NCI-H2029 treated with DMSO at 0.1 percent for 48 hours (cell line): ENCODE data around the gene RACGAP1.

ENCODE experiments used
- DNase-seq: peaks from one replicate; lab custom pipeline; 2025; lab: John Stamatoyannopoulos, UW

RACGAP1 gene

DNA sequence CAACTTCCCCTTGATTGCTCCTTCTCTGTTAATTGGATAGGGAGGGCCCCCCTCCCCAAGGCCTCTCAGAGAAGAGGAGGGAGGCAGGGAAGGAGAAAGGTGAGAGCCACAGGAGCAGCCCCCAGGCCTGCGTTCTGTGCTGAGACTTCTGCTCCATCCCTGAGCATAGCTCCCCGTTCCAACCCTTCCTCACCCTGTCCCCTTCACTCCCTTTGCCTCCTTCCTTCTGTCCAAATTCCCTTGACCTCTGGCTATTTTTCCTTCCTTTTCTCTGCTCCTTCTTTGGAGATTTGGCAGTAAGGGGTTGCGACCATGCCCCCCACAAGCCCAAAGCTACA lies 31.3 kb upstream of the RACGAP1 start:
- DNase-seq: no peak

DNA sequence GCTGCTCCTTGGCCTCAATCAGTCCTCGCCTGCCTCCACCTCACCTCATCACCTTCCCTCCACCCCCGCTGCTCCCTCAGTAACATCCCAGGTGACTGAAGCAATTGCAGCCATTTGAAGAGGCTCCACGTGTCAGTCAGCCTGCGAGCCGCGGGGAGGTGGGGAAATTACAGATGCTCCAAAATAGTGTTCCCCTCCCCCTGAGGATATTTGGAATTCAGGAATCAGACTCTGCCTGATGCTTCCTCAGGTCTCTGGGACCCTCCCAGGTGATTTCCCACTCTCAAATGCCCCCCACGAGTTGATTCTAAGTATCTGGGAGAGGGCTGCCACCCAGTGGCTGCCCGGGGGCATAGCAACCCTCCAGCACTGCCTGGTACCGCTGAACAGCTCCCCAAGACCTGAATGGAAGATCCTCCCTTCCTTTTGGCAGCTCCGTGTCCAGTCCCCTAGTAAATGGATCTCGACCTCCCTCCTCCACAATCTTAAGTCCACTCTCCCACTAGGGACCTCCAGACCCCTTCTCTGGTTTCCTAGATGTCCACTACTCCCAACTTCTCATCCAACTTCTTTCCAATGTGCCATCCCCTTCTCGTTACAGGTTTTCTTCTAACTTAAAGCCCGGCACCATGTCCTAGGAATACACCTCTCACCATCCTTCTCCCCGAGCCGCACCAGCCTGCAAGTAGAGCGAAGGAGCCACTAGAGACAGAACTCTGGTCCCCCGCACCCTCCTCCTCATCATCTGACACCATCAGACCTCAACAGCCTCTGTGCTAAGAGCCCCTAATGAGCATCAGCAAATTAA lies 30.7 kb upstream of the RACGAP1 start:
- no peak for DNase-seq

DNA sequence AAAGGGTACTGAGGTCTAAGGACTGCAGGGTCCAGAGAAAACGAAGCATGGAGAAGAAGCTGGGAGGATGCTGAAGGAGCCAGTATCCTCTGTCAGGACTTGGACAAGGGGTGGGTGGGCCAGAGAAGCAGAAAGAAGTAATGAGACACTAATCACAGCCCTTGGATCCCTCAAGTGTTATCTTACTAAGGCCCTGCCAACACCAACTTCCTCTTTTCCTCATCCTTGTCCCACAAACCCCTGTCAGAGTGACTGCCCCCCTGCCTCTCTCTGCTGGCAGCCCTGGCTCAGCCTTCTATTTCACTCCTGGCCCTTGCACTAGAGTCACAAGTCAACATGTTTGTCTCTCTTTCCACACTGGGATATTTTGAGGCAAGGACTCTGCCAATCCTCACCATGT lies 28.3 kb upstream of the RACGAP1 start:
- no peak for DNase-seq

DNA sequence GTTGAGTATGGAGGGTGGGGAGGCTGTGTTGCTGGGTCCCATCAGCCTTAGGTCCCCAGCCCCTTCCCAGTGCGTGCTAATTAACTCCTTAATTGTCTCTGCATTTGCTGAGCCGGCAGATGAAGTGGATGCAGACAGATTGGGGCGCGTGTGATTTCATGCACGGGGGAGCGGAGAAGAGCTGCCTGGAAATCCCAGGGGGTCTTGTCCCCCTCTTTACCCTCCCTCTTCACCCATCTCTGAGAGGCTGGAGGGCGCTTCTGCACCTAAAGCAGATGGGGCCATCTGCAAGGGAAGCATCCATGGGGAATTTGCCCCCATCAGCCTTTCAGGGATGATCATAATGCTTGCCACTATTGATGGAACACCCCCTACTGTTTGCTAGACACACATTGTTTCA lies 27.7 kb upstream of the RACGAP1 start:
- no peak for DNase-seq

DNA sequence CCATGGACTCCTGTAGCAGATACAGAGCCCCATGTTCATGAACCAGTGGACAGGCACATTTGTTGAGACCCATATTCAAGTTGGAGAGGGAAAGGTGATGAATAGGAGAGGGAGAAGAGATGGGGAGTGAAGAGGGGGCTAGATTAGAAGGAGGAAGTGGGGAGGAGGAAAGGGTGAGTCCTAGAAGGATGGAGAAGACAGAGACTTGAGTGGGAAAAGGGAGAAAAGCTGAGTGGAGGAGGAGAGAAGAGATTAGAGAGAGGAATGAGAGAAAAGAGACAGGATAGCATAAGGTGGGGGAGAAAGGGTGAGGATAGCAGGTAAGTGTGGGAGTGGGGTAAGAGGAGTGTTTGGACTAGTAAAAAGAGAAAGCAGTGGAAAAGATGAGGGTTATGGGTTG lies 27.2 kb upstream of the RACGAP1 start:
- DNase-seq: no peak

DNA sequence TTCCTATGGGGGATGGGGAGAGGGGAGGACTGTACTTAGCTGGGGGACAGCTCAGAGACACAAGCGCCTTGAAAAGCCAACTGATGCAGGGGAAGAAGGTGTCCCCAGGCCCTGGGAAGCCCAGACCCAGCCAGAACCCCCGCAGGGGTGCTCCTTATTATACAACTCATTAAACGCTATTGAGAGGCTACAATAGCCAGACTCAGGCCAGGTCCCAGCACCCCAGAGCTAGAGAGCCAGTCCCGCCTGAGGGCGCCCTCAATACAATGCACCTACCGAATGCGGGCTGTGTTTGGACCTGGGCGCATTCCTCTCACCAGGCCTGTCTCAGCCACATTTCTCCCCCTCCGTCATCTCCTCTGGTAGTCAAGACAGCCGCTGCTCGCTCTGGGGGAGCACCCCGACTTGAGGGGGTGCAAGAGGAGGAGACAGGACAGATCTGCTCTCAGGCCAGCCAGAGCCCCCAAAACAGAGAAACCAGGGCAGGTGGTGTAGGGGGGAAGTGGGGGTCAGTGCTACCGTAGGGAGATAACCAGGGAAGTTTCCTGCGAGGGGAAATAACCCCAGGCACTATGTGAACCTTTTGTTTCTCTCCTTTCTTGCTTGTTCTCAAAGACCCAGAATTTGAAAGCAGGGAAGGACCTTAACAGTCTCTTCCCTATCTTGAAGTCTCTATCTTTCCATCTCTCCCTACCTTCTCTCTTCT lies 26.0 kb upstream of the RACGAP1 start:
- no peak for DNase-seq

DNA sequence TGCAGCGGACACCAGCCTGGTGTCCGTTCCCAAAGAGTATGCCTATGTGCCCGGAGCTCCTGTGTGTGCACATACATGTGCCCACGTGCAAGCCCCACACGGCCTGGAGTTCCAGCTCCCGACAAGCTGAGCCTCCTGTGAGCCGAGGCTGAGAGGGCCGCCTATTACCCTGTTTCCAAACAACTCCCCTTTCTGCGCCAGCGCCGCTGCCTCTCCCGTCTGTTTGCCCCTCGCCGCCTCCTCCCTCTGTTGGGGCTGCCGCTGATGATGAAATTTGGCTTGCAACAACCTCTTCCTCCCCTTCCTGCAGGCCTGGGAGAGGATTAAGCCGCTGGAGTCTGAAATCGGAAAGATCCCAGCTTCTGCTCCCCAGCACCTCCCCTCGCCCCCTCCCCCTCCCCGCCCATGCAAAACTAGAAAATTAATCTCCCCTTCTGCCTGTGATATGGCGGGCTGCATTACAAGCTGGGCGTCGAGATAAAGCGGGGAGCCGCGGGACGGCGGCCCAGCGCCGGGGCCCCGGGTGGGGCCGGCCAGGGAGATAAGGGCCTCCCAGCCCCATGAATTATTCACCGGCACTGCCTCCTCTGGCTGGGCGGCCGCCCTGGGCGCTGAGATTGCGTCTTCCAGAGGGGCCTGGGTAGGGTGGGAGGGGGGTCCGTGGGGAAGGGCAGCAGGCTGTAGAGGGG lies 25.3 kb upstream of the RACGAP1 start:
- no peak for DNase-seq

DNA sequence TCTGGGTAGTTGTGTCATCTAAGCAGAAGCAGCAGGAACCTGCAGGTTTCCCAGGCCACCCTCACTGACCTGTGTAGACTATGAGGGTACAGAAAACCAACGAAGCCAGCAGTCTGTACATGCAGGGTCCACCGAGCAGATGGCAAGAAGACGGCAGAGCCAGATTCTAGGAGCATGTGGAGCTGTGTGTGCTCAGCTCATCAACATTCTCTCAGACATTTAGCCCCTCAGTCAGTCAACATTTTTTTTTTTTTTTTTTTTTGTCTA lies 24.8 kb upstream of the RACGAP1 start:
- no peak for DNase-seq

DNA sequence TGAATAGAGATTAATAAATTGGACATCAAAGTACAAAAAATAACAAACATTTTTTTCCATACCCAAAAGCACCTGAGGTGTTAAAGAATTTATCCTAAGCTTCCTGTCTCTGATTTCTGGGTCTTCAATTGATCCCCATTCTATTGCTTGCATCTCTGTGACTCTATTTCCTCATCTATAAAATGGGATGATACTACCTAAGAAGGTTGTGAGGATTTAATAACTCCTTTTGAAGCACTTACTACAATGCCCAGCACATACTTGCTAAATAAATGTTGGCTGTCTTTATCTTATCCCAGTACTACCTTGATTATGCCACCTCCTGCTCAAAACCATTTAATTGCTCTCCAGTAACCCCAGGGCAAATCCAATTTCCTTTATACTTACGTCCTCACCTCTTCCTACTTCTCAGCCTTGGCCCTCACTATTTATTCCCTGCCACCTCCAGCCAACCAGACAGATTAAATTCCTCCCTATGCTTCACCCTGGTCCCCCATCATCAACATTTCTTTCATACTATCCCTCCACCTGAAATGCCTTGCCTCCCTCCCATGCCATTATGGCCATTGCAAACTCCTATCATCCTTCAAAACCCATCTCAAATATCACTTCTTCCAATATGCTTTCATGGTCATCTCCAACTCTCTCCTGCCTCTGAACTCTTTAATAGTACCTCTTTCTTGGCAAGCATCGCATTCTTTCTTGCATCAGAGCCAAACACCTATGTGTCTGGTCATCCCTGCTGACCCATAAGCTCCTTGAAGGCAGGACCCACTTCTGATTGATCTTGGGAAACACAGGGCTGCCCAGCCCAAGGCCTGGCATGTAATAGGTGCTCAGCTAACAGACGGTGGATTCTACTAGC lies 24.2 kb upstream of the RACGAP1 start:
- no peak for DNase-seq

DNA sequence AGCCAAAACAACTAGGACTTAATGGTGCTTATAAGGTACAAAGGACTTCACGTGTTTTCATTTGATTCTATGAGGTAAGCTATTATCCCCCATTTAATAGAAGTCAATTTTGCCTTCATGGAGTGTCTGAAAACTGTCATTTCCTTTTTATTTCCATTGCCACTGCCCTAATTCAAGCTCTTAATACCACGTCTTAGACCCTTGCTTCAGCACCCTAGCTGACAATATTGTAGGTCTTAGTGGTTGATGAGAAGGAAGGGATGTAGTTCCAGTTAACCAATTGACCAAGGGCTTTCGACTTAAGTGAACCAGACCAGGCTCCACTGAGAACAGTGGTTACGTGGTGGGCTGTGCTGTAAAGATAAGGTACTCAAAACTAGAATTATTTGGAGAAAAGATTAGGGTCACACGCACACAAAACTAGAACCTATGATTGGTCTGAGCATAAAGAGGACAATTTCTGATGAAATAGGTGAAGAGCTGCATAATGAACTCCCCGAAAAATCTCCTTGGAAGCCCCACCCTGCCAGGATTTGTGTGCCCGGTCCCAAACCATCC lies 22.5 kb upstream of the RACGAP1 start:
- no peak for DNase-seq

DNA sequence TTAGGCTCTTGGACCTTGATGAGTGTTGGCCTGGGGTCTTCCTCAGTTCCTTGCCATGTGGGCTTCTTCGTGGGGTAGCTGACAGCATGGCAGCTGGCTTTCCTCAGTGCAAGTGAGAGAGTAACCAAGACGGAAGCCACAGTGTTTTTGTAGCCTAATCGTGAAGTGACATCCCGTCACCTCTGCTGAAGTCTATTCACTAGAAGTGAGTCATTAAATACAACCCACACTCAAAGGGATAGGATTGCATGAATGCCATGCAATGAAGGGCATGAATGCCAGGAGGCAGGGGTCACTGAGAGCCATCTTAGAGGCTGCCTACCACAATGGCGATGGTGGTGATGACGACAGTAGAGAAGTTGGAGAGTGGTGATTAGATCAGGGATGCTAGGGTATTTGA lies 18.6 kb upstream of the RACGAP1 start:
- DNase-seq: no peak

DNA sequence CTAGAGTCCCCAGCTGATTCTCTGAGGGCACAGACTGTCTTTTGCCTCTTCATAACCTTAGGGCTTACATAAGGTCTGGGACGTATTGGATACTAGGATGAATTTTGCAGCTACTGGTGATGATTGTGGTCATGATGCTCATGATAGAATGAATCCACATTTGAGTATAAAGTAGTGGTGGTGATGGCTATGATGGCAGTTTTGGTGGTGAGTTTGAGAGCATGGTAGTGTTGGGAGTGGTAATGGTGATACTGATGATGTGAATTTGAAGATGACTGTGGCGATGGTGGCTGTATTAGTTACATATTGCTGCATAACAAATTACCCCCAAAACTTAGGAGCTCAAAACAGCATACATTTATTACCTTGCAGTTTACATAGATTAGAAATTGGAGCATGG lies 18.0 kb upstream of the RACGAP1 start:
- DNase-seq: no peak

DNA sequence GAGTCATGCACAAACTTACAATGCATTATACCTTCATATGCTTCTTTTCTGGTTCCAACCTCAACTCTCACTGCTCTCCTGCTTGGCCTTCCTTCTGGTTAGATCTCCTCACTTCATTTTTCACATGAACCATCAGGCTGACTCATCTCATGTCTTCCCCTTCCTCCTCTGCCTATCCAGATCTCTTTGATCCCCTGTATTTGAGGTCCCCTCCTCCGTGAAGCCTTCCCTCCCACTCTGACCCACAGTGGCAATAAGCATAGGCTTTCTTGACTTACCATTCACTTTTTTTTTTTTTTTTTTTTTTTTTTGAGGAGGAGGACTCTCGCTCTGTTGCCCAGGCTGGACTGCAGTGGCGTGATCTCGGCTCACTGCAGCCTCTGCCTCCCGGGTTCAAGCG lies 17.4 kb upstream of the RACGAP1 start:
- DNase-seq: no peak

DNA sequence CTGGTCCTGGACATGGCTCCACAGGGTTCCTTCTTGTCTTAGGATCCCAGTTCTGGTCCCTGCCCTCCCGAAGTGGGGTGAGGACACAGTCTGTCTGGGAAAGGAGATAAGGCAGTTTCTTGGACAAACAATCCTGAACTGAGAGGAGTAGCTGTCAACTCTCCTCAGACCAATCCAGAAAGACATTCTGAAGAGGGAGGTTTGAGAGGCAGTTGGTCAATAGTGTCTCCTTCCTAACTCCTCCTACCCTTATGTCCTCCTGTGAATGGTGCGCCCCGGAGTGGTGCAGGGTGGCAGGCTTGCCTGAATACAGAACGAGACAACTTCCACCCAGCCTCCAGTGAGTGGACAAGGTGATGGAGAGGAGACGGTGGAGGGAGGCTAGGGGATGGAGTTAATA lies 16.7 kb upstream of the RACGAP1 start:
- DNase-seq: no peak

DNA sequence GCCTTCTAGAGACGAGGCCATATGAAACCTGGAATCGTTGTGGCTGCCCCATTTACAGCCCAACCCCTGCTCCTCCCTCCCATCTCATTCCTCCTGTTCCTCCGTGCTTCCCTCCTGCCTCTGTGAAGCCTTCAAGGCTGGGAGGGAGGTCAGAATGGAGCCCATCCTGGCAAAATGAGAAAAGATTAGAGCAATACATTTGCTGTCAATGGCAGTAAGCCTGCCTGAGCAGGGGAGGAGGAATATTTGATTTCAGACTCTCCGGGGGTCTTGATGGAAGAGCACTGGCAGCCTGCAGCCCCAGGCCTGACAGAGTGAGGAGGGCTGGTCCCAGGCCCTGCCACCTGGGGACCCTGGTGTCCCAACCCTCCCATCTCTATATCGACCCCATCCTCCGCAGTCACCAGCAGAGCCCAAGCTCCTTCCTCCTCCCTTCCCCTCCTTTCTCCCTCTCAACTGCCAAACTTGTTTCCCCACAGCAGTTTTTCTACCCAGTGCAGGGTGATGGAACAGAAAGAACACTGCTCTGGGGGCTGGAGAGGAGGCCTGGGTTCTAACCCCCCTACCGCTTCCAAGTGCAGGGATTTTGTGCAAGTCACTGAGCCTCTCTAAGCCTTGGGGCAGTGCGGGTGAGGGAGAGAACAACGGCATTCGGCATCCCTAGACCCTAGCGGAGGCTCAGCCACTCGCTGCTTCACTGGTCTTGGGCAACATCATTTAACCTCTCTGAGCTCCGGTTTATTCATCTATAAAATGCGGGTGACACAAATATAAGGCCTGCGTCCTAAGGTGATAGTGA lies 16.0 kb upstream of the RACGAP1 start:
- no peak for DNase-seq

DNA sequence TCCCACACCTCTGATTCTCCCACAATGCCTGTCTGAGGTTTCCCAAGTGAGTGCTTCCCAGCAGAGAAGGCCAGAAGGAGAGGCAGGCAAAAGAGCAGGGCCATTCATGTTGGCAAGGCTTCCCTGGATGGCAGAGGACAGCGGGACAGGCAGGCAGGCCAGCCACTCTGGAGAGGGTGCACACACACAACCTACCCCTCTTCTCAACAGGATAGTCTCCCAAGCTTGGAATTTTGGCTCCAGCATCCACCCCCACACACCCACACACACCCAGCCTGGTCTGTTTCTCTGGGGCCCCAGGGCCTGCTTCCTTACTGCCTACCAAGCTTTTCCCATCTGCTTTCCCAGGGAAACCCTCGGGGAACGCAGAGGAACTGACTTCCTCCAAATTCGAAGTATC lies 15.4 kb upstream of the RACGAP1 start:
- no peak for DNase-seq

DNA sequence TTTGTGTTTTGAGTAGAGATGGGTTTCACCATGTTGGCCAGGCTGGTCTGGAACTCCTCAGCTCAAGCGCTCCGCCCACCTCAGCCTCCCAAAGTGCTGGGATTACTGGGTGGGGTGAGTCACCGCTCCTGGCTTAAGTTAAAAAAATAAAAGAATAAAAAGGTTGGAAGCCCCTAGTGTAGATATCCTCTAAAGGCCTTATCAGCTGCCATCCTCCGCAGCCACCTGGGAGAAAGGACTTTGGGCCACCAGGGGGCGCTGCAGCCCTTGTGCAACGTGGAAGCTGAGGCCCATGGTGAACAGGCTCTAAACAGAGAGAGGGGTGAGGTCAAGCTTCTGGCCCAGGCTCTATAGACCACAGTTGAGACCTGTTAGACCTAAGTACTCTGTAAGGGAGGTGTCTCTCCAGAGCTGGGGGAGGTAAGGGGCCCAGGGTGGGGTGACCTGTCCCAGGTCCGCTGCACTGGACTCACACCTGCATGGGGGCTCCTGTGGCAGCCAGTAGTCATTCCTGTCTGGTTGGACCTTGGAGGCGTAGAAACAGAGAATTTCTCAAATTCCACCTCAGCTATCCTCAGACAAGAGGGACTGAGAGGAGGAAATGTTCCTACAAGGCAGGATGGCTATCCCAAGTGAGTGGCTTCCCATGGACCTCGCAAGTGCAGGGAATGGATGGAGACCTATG lies 14.0 kb upstream of the RACGAP1 start:
- DNase-seq: peak; percentile 41

DNA sequence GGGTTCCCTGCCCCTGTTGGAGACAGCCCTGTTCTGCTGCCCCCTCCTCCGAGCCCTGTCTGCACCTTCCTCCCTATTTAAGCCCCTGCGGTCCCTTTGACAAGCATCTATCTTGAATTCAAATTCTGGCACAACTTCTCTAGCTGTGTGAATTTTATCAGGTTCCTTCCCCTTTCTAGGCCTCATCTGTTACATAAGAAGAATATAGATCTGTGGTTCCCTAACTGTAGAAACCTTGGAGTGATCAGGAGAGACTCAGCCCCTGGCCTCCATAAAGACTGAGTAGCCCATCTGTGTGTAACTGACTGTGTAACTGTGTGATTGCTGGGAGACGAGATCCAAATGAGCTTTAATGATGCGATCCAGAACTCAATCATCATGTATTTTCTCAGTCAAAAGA lies 13.0 kb upstream of the RACGAP1 start:
- DNase-seq: no peak

DNA sequence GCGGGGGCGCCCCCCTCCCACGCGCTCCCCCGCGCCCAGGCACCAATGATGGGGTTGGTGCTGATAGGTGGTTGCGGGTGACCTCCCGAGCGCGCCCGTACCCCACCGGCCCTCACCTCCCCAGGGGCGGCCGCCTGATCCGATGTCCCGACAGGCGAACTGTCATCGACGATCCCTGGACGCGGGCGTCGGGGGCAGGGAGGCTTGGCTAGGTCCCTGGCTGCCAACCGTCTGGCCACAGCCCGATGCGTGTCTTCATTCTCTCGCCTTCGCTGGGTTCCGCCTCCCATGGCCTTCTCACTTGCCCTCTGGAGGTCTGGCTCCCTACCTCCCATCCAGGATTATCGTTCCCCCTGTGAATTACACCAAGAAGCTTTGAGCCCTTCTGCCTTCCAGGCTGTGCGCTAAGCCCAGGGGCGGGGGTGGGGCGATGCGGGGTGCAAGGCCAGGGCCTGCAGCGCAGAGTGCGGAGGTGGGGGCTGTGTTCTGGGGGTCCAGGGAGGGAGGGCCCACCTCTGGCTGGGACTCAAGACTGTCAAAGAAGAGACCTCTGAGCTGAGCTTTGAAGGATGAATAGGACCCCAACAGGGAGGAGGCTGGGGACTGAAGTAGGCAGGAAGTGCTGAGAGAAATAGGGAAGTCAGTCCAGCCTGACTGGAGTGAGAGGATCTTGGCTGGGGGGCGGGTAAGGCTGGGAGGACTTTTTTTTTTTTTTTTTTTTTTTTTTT lies 7.7 kb upstream of the RACGAP1 start:
- no peak for DNase-seq

DNA sequence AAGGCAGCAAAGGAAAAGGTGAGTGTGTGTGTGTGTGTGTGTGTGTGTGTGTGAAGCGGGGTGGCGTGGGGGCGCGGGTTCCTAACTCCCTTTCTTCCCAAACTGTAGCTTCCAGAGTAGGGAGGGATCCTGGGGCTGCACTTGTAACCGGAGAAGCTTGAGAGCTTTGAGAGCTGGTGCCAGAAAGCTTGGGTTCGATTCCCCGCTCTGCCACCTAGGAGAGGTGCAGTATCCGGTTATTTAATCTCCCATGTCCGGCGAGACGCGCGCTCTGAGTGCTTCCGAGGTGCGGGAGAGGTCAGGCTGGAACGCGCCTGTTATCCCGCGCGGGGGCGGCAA lies 7.2 kb upstream of the RACGAP1 start:
- DNase-seq: no peak
